GM12878 (cell line): ENCODE results near the gene SPPL3. TPM values are rescaled to one million over a fixed set of nuclear protein-coding genes. Genes with fewer than 3 reads are reported as not detected.

Experiments used
- ATAC-seq: fragments of 200-7000 bp; cut with Tn5 transposase; 3 replicates; pipeline ENCODE4 v1.9.1; 2020; ENCODE audit warnings: mild to moderate bottlenecking, moderate library complexity
- BruUV-seq: library from RNA; stranded (reverse); fragments of 400-500 nt; replicated peaks from 2 replicates; lab custom pipeline; 2021; lab: Mats Ljungman, UMichigan
- CTCF ChIA-PET: fragments of 300-600 bp; sonication (Branson Sonifier 250); formaldehyde crosslinking; extraction: SDS; loops from one replicate; lab custom pipeline; 2021; ENCODE audit warnings: inconsistent platforms; lab: Yijun Ruan, JAX
- POLR2A ChIA-PET: fragments of 350-600 bp; formaldehyde crosslinking; extraction: SDS; loops from one replicate; lab custom pipeline; 2021; ENCODE audit warnings: inconsistent platforms; lab: Charles Lee
- RAD21 ChIA-PET: fragments of 300-600 bp; sonication (Branson Sonifier 250); formaldehyde crosslinking; loops from one replicate; lab custom pipeline; 2023; ENCODE audit warnings: antibody characterized with exemption; ENCODE audit not compliant: unreplicated experiment; lab: Charles Lee
- SMC1A ChIA-PET: fragments of 300-600 bp; sonication (Branson Sonifier 250); formaldehyde crosslinking; loops from one replicate; lab custom pipeline; 2023; ENCODE audit not compliant: unreplicated experiment, uncharacterized antibody; lab: Charles Lee
- DNase-seq: peaks from one replicate; pipeline ENCODE4 v3.0.0-alpha.2; 2011; ENCODE audit warnings: low read depth, low spot score
- FAIRE-seq: peaks from 3 replicates; lab custom pipeline; 2011; peaks lifted over from hg19 to GRCh38; lab: Jason Lieb, UNC
- H2AFZ ChIP-seq: 2 replicates; pipeline ENCODE4 v1.6.0; 2011; ENCODE audit warnings: low read depth, low read length, control low read depth; ENCODE audit not compliant: control insufficient read depth
- H3K27ac ChIP-seq: 2 replicates; pipeline ENCODE4 v1.5.1; 2011; ENCODE audit warnings: control low read depth; ENCODE audit not compliant: control insufficient read depth, insufficient read depth
- H3K27me3 ChIP-seq, 2 experiments: replicated peaks in 1 of 2; 2 replicates each; pipeline versions ENCODE4 v1.6.0 to v1.6.1; 2011; ENCODE audit warnings: low read length in 1 of 2; ENCODE audit not compliant: control insufficient read depth in 2 of 2, insufficient read depth in 2 of 2
- H3K36me3 ChIP-seq, 2 experiments: 2 replicates each; pipeline ENCODE4 v1.5.1; 2011; ENCODE audit warnings: low read length in 1 of 2; ENCODE audit not compliant: control insufficient read depth in 2 of 2, insufficient read depth in 2 of 2
- H3K4me1 ChIP-seq: 2 replicates; pipeline ENCODE4 v1.6.1; 2011; ENCODE audit warnings: mild to moderate bottlenecking, low read length, moderate library complexity, mixed read lengths; ENCODE audit not compliant: control insufficient read depth, insufficient read depth
- H3K4me2 ChIP-seq: 2 replicates; pipeline ENCODE4 v1.6.0; 2011; ENCODE audit warnings: control low read depth; ENCODE audit not compliant: control insufficient read depth, insufficient read depth
- H3K4me3 ChIP-seq: fragments of 200-600 bp; sonication (generic); 2 replicates; pipeline ENCODE4 v1.5.1; 2016
- H3K79me2 ChIP-seq: 2 replicates; pipeline ENCODE4 v1.6.0; 2011; ENCODE audit warnings: low read length; ENCODE audit not compliant: control insufficient read depth, insufficient read depth
- H3K9ac ChIP-seq: 2 replicates; pipeline ENCODE4 v1.8.0; 2011; ENCODE audit warnings: low read length, control low read depth, mixed read lengths; ENCODE audit not compliant: control insufficient read depth, insufficient read depth
- H3K9me3 ChIP-seq: replicated peaks from 3 replicates; pipeline ENCODE4 v1.5.1; 2011; ENCODE audit warnings: mild to moderate bottlenecking, low read length; ENCODE audit not compliant: control insufficient read depth, insufficient read depth
- H4K20me1 ChIP-seq: 2 replicates; pipeline ENCODE4 v1.6.0; 2011; ENCODE audit not compliant: control insufficient read depth, insufficient read depth
- CEBPB ChIP-seq, 2 experiments: fragments of 150-350 bp in 1 of 2; IDR thresholded peaks; 2 replicates each; pipeline ENCODE4 v1.6.1; 2012 to 2014; ENCODE audit warnings: low read depth in 2 of 2, low read length in 2 of 2, borderline replicate concordance in 1 of 2, inconsistent platforms in 1 of 2
- GABPA ChIP-seq: IDR thresholded peaks from 2 replicates; pipeline ENCODE4 v1.6.1; 2014; ENCODE audit warnings: antibody characterized with exemption, low read depth, mild to moderate bottlenecking, inconsistent platforms
- SP1 ChIP-seq: IDR thresholded peaks from one replicate; pipeline ENCODE4 v1.6.1; 2011; ENCODE audit warnings: low read depth, low read length
- ZNF217 ChIP-seq: fragments of 450-650 bp; IDR thresholded peaks from 2 replicates; pipeline ENCODE4 v1.6.1; 2017; ENCODE audit warnings: antibody characterized with exemption, mild to moderate bottlenecking
- WGBS: methylation state at CpG from one replicate; pipeline ENCODE4 v1.1.6; 2016; ENCODE audit warnings: low lambda C conversion rate; ENCODE audit not compliant: insufficient replicate concordance, insufficient coverage; ENCODE audit errors: missing lambda C conversion rate; 5-methylcytosine and 5-hydroxymethylcytosine counted together
- in situ Hi-C: fragments of 300-500 bp; cut with MboI; formaldehyde crosslinking; loops from 9 replicates; pipeline ENCODE4 v1.14.3; 2018; ENCODE audit warnings: mixed read lengths
- intact Hi-C: fragments of 100-400 bp; cut with micrococcal nuclease; formaldehyde crosslinking; loops from one replicate; pipeline ENCODE4 v1.14.2; 2022; ENCODE audit not compliant: unreplicated experiment
- polyA plus RNA-seq, 11 experiments: library from polyadenylated mRNA; depleted of rRNA in 4 of 11; unstranded in 6 of 11; stranded (reverse) in 5 of 11; fragments of >200 nt; fragmentation: Nextera tagmentation in 4 of 11; fragmentation: Illumina TruSeq in 1 of 11; extraction: Ambion mirVana in 4 of 11; extraction: Trizol in 1 of 11; gene quantifications; 1 replicate in 1 of 11; 2 replicates in 10 of 11; pipeline versions ENCODE4 v1.2.1 to v1.2.3, GENCODE V29; 2011 to 2016; ENCODE audit warnings: inconsistent platforms in 2 of 11, missing spikeins in 2 of 11, low read depth in 1 of 11
- total RNA-seq, 4 experiments: library from RNA; depleted of rRNA in 3 of 4; stranded (reverse); fragments of >200 nt in 3 of 4; fragmentation: Illumina TruSeq in 1 of 4; extraction: Trizol in 1 of 4; gene quantifications; 2 replicates each; pipeline versions ENCODE4 v1.2.1 to v1.2.3, GENCODE V29; 2013 to 2021
- TF ChIP-seq, protein P1 (sequence below): IDR thresholded peaks from 2 replicates; pipeline ENCODE4 v1.6.1; 2012; ENCODE audit warnings: low read depth, low read length, improper control_type of control experiment
- TF ChIP-seq, protein P2 (sequence below): fragments of 450-650 bp; IDR thresholded peaks from 2 replicates; pipeline ENCODE4 v1.6.1; 2018; ENCODE audit warnings: borderline replicate concordance, mild to moderate bottlenecking; ENCODE audit not compliant: partially characterized antibody
- TF ChIP-seq, protein P3 (sequence below): fragments of 450-650 bp; formaldehyde crosslinking; IDR thresholded peaks from 2 replicates; pipeline ENCODE4 v1.5.0; 2022; ENCODE audit warnings: mild to moderate bottlenecking, missing genetic modification characterization

The SPPL3 gene
- total and polyA plus RNA-seq, 10 of the 15 experiments (the other 5 are each of a cell fraction or from before 2014, with no cell fraction given) = 4.3 to 45.5 (median 11.7) TPM

- ChIA-PET RAD21 (interaction anchor here (0.6 to 2.2 kb wide), 11 partner anchors 9 to 240 kb away, joined by 3 to 21 read pairs (median 5); partner anchors contain the start of gene SPPL3), POLR2A (interaction anchor here (0.6 to 1.2 kb wide), 3 partner anchors 14 to 97 kb away, joined by 4 to 6 read pairs (median 6); no protein-coding TSS in a partner anchor), CTCF (interaction anchor here (0.6 to 2.7 kb wide), 27 partner anchors 9 to 240 kb away, joined by 3 to 35 read pairs (median 5); partner anchors contain the start of gene SPPL3), SMC1A (interaction anchor here (0.7 to 2.1 kb wide), 20 partner anchors 7 to 118 kb away, joined by 3 to 28 read pairs (median 4); no protein-coding TSS in a partner anchor)
- no peaks in the 10 kb centered on the region for H3K27me3 ChIP-seq
- peaks cover 62% of the 10 kb centered on the region for H3K79me2 ChIP-seq
- no peak for TF ChIP-seq CEBPB (IDR thresholded peaks at IDR 0.05; ENCODE audit: borderline replicate concordance in 1 of 2, low read depth in 2 of 2, low read length in 2 of 2)
- H3K36me3 ChIP-seq = no peaks in the 10 kb centered on the region; a peak in 1 of 4 replicates
- no peak overlapping the region for H3K4me2 ChIP-seq
- 100% methylated on average over 3 of the region's 6 CpGs for WGBS
- H3K4me1 ChIP-seq = peaks cover 42% of the 10 kb centered on the region
- no peak for DNase-seq
- no peak overlapping the region for H3K9ac ChIP-seq
- H4K20me1 ChIP-seq = no peaks in the 10 kb centered on the region
- no peak overlapping the region for H3K27ac ChIP-seq
- no peak overlapping the region for H3K4me3 ChIP-seq
- FAIRE-seq = no peak
- no peak overlapping the region for H2AFZ ChIP-seq
- peaks cover 3% of the 10 kb centered on the region; the same call in 2 of the 3 replicates for H3K9me3 ChIP-seq
- intact Hi-C loops (no loop called here), in situ Hi-C loops (no loop called here)
- no TSS peak for BruUV-seq
- no peak for ATAC-seq
Measured at GRCh38 chr12:120855823-120856588, 48.2 kb downstream of the SPPL3 start.

DNA sequence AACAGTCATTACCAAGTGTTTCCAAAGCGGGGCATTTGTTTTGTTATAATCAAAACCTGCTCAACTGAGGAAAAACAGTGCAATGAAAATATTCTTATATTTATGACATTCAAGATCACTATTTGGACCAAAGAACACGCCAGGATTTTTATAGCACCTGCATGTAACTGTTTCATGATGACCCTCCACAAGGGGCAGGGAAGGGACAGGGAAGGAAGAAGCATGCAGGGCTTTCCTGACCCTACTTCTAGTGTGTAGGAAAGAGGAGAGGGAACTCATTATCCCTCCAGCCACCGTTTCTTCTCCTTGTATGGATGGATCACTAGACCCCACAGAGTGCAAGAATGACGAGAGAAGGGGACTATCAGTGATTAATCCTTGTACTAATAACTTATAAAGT is 49.4 kb downstream of the SPPL3 start:
- Histone ChIP-seq H2AFZ (no peak overlapping the region), H3K4me1 (peaks cover 52% of the 10 kb centered on the region), H4K20me1 (no peaks in the 10 kb centered on the region), H3K27ac (no peak overlapping the region; the same call in 1 of the 2 replicates), H3K9ac (no peak overlapping the region), H3K4me2 (no peak overlapping the region), H3K4me3 (no peak overlapping the region), H3K9me3 (peaks cover 3% of the 10 kb centered on the region; the same call in 2 of the 3 replicates), H3K27me3 (no peaks in the 10 kb centered on the region), H3K36me3 (no peaks in the 10 kb centered on the region; a peak in 1 of 4 replicates), H3K79me2 (peaks cover 63% of the 10 kb centered on the region)
- RAD21 ChIA-PET = interaction anchor here (0.8 to 2.1 kb wide), 4 partner anchors 20 to 105 kb away, joined by 3 to 8 read pairs (median 7); partner anchors contain the start of gene SPPL3
- SMC1A ChIA-PET = interaction anchor here (0.8 to 10.4 kb wide), 13 partner anchors 8 to 117 kb away, joined by 3 to 108 read pairs (median 4); no protein-coding TSS in a partner anchor
- POLR2A ChIA-PET = interaction anchor here (0.6 kb wide), 1 partner anchor 150 kb away, joined by 3 read pairs; no protein-coding TSS in a partner anchor
- no peak for ATAC-seq
- DNase-seq = no peak
- WGBS = 97% methylated on average over 4 of the region's 4 CpGs
- intact Hi-C loops = loop anchor here (5.0 kb wide), 3 partner anchors 47 to 273 kb away; partner anchors contain the start of genes MLEC, POP5 and SPPL3
- CTCF ChIA-PET = interaction anchor here (1.5 to 2.7 kb wide), 2 partner anchors 18 to 117 kb away, joined by 4 to 19 read pairs; no protein-coding TSS in a partner anchor
- no TSS peak for BruUV-seq
- in situ Hi-C loops = no loop called here
- no peak for FAIRE-seq
- TF ChIP-seq, protein P1, sequence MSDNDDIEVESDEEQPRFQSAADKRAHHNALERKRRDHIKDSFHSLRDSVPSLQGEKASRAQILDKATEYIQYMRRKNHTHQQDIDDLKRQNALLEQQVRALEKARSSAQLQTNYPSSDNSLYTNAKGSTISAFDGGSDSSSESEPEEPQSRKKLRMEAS = no peak
- TF ChIP-seq ZNF217 = no peak
- TF ChIP-seq GABPA = no peak
- TF ChIP-seq, protein P2, sequence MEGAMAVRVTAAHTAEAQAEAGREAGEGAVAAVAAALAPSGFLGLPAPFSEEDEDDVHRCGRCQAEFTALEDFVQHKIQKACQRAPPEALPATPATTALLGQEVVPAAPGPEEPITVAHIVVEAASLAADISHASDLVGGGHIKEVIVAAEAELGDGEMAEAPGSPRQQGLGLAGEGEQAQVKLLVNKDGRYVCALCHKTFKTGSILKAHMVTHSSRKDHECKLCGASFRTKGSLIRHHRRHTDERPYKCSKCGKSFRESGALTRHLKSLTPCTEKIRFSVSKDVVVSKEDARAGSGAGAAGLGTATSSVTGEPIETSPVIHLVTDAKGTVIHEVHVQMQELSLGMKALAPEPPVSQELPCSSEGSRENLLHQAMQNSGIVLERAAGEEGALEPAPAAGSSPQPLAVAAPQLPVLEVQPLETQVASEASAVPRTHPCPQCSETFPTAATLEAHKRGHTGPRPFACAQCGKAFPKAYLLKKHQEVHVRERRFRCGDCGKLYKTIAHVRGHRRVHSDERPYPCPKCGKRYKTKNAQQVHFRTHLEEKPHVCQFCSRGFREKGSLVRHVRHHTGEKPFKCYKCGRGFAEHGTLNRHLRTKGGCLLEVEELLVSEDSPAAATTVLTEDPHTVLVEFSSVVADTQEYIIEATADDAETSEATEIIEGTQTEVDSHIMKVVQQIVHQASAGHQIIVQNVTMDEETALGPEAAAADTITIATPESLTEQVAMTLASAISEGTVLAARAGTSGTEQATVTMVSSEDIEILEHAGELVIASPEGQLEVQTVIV = no peak
- no peak for TF ChIP-seq SP1
- TF ChIP-seq, protein P3, sequence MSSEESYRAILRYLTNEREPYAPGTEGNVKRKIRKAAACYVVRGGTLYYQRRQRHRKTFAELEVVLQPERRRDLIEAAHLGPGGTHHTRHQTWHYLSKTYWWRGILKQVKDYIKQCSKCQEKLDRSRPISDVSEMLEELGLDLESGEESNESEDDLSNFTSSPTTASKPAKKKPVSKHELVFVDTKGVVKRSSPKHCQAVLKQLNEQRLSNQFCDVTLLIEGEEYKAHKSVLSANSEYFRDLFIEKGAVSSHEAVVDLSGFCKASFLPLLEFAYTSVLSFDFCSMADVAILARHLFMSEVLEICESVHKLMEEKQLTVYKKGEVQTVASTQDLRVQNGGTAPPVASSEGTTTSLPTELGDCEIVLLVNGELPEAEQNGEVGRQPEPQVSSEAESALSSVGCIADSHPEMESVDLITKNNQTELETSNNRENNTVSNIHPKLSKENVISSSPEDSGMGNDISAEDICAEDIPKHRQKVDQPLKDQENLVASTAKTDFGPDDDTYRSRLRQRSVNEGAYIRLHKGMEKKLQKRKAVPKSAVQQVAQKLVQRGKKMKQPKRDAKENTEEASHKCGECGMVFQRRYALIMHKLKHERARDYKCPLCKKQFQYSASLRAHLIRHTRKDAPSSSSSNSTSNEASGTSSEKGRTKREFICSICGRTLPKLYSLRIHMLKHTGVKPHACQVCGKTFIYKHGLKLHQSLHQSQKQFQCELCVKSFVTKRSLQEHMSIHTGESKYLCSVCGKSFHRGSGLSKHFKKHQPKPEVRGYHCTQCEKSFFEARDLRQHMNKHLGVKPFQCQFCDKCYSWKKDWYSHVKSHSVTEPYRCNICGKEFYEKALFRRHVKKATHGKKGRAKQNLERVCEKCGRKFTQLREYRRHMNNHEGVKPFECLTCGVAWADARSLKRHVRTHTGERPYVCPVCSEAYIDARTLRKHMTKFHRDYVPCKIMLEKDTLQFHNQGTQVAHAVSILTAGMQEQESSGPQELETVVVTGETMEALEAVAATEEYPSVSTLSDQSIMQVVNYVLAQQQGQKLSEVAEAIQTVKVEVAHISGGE (CRISPR knock-in tag) = no peak
